GM12878 (cell line): ENCODE data around the gene USB1. TPM values are rescaled to one million over a fixed set of nuclear protein-coding genes. Genes with fewer than 3 reads are reported as not detected.

Experiments used
- ATAC-seq: fragments of 200-7000 bp; cut with Tn5 transposase; 3 replicates; pipeline ENCODE4 v1.9.1; 2020; ENCODE audit warnings: mild to moderate bottlenecking, moderate library complexity
- BruUV-seq: library from RNA; stranded (reverse); fragments of 400-500 nt; replicated peaks from 2 replicates; lab custom pipeline; 2021; lab: Mats Ljungman, UMichigan
- CTCF ChIA-PET: fragments of 300-600 bp; sonication (Branson Sonifier 250); formaldehyde crosslinking; extraction: SDS; loops from one replicate; lab custom pipeline; 2021; ENCODE audit warnings: inconsistent platforms; lab: Yijun Ruan, JAX
- POLR2A ChIA-PET: fragments of 350-600 bp; formaldehyde crosslinking; extraction: SDS; loops from one replicate; lab custom pipeline; 2021; ENCODE audit warnings: inconsistent platforms; lab: Charles Lee
- RAD21 ChIA-PET: fragments of 300-600 bp; sonication (Branson Sonifier 250); formaldehyde crosslinking; loops from one replicate; lab custom pipeline; 2023; ENCODE audit warnings: antibody characterized with exemption; ENCODE audit not compliant: unreplicated experiment; lab: Charles Lee
- SMC1A ChIA-PET: fragments of 300-600 bp; sonication (Branson Sonifier 250); formaldehyde crosslinking; loops from one replicate; lab custom pipeline; 2023; ENCODE audit not compliant: unreplicated experiment, uncharacterized antibody; lab: Charles Lee
- DNase-seq: peaks from one replicate; pipeline ENCODE4 v3.0.0-alpha.2; 2011; ENCODE audit warnings: low read depth, low spot score
- FAIRE-seq: peaks from 3 replicates; lab custom pipeline; 2011; peaks lifted over from hg19 to GRCh38; lab: Jason Lieb, UNC
- H2AFZ ChIP-seq: 2 replicates; pipeline ENCODE4 v1.6.0; 2011; ENCODE audit warnings: low read depth, low read length, control low read depth; ENCODE audit not compliant: control insufficient read depth
- H3K27ac ChIP-seq: 2 replicates; pipeline ENCODE4 v1.5.1; 2011; ENCODE audit warnings: control low read depth; ENCODE audit not compliant: control insufficient read depth, insufficient read depth
- H3K27me3 ChIP-seq, 2 experiments: replicated peaks in 1 of 2; 2 replicates each; pipeline versions ENCODE4 v1.6.0 to v1.6.1; 2011; ENCODE audit warnings: low read length in 1 of 2; ENCODE audit not compliant: control insufficient read depth in 2 of 2, insufficient read depth in 2 of 2
- H3K36me3 ChIP-seq, 2 experiments: 2 replicates each; pipeline ENCODE4 v1.5.1; 2011; ENCODE audit warnings: low read length in 1 of 2; ENCODE audit not compliant: control insufficient read depth in 2 of 2, insufficient read depth in 2 of 2
- H3K4me1 ChIP-seq: 2 replicates; pipeline ENCODE4 v1.6.1; 2011; ENCODE audit warnings: mild to moderate bottlenecking, low read length, moderate library complexity, mixed read lengths; ENCODE audit not compliant: control insufficient read depth, insufficient read depth
- H3K4me2 ChIP-seq: 2 replicates; pipeline ENCODE4 v1.6.0; 2011; ENCODE audit warnings: control low read depth; ENCODE audit not compliant: control insufficient read depth, insufficient read depth
- H3K4me3 ChIP-seq: fragments of 200-600 bp; sonication (generic); 2 replicates; pipeline ENCODE4 v1.5.1; 2016
- H3K79me2 ChIP-seq: 2 replicates; pipeline ENCODE4 v1.6.0; 2011; ENCODE audit warnings: low read length; ENCODE audit not compliant: control insufficient read depth, insufficient read depth
- H3K9ac ChIP-seq: 2 replicates; pipeline ENCODE4 v1.8.0; 2011; ENCODE audit warnings: low read length, control low read depth, mixed read lengths; ENCODE audit not compliant: control insufficient read depth, insufficient read depth
- H3K9me3 ChIP-seq: replicated peaks from 3 replicates; pipeline ENCODE4 v1.5.1; 2011; ENCODE audit warnings: mild to moderate bottlenecking, low read length; ENCODE audit not compliant: control insufficient read depth, insufficient read depth
- H4K20me1 ChIP-seq: 2 replicates; pipeline ENCODE4 v1.6.0; 2011; ENCODE audit not compliant: control insufficient read depth, insufficient read depth
- ATF2 ChIP-seq: IDR thresholded peaks from 2 replicates; pipeline ENCODE4 v1.6.1; 2012; ENCODE audit warnings: low read length, inconsistent platforms
- BACH1 ChIP-seq: fragments of 450-650 bp; IDR thresholded peaks from 2 replicates; pipeline ENCODE4 v1.6.1; 2017; ENCODE audit warnings: mild to moderate bottlenecking, borderline replicate concordance
- BCL3 ChIP-seq: IDR thresholded peaks from 2 replicates; pipeline ENCODE4 v1.6.1; 2011; ENCODE audit warnings: borderline replicate concordance, low read depth, mild to moderate bottlenecking, moderate library complexity, low read length; ENCODE audit not compliant: insufficient read depth, poor library complexity, severe bottlenecking
- BHLHE40 ChIP-seq, 2 experiments: fragments of 450-650 bp in 1 of 2; IDR thresholded peaks; 2 replicates each; pipeline ENCODE4 v1.6.1; 2011 to 2017; ENCODE audit warnings: low read depth in 2 of 2, borderline replicate concordance in 1 of 2, improper control_type of control experiment in 1 of 2, low read length in 1 of 2, mild to moderate bottlenecking in 1 of 2
- MEF2A ChIP-seq: IDR thresholded peaks from 2 replicates; pipeline ENCODE4 v1.6.1; 2011; ENCODE audit warnings: low read depth, mild to moderate bottlenecking, low read length, moderate library complexity; ENCODE audit not compliant: insufficient read depth
- MYB ChIP-seq: fragments of 150-350 bp; IDR thresholded peaks from 2 replicates; pipeline ENCODE4 v1.6.1; 2014; ENCODE audit warnings: mild to moderate bottlenecking, low read depth, low read length, borderline replicate concordance
- NFYA ChIP-seq: IDR thresholded peaks from 2 replicates; pipeline ENCODE4 v1.6.1; 2011; ENCODE audit warnings: low read depth, mild to moderate bottlenecking, low read length, improper control_type of control experiment, borderline replicate concordance
- PAX5 ChIP-seq: IDR thresholded peaks from 2 replicates; pipeline ENCODE4 v1.6.1; 2011; ENCODE audit warnings: low read depth, low read length, borderline replicate concordance
- YY1 ChIP-seq: IDR thresholded peaks from 2 replicates; pipeline ENCODE4 v1.6.1; 2011; ENCODE audit warnings: low read depth, mild to moderate bottlenecking, low read length
- ZBTB4 ChIP-seq: fragments of 450-650 bp; formaldehyde crosslinking; IDR thresholded peaks from 2 replicates; pipeline ENCODE4 v1.4.0; 2022; ENCODE audit warnings: mild to moderate bottlenecking, moderate library complexity
- WGBS: methylation state at CpG from one replicate; pipeline ENCODE4 v1.1.6; 2016; ENCODE audit warnings: low lambda C conversion rate; ENCODE audit not compliant: insufficient replicate concordance, insufficient coverage; ENCODE audit errors: missing lambda C conversion rate; 5-methylcytosine and 5-hydroxymethylcytosine counted together
- in situ Hi-C: fragments of 300-500 bp; cut with MboI; formaldehyde crosslinking; loops from 9 replicates; pipeline ENCODE4 v1.14.3; 2018; ENCODE audit warnings: mixed read lengths
- intact Hi-C: fragments of 100-400 bp; cut with micrococcal nuclease; formaldehyde crosslinking; loops from one replicate; pipeline ENCODE4 v1.14.2; 2022; ENCODE audit not compliant: unreplicated experiment
- polyA plus RNA-seq, 11 experiments: library from polyadenylated mRNA; depleted of rRNA in 4 of 11; unstranded in 6 of 11; stranded (reverse) in 5 of 11; fragments of >200 nt; fragmentation: Nextera tagmentation in 4 of 11; fragmentation: Illumina TruSeq in 1 of 11; extraction: Ambion mirVana in 4 of 11; extraction: Trizol in 1 of 11; gene quantifications; 1 replicate in 1 of 11; 2 replicates in 10 of 11; pipeline versions ENCODE4 v1.2.1 to v1.2.3, GENCODE V29; 2011 to 2016; ENCODE audit warnings: inconsistent platforms in 2 of 11, missing spikeins in 2 of 11, low read depth in 1 of 11
- total RNA-seq, 4 experiments: library from RNA; depleted of rRNA in 3 of 4; stranded (reverse); fragments of >200 nt in 3 of 4; fragmentation: Illumina TruSeq in 1 of 4; extraction: Trizol in 1 of 4; gene quantifications; 2 replicates each; pipeline versions ENCODE4 v1.2.1 to v1.2.3, GENCODE V29; 2013 to 2021

Gene USB1
- total and polyA plus RNA-seq, 10 of the 15 experiments (the other 5 are each of a cell fraction or from before 2014, with no cell fraction given), result 7.9 to 72.2 (median 41.6) TPM

- intact Hi-C loops, result no loop called here
Observed at GRCh38 chr16:58057784-58058183, 56.6 kb downstream of the USB1 start.

More at GRCh38 chr16:58057784-58058183, 56.6 kb downstream of the USB1 start:
- no peak overlapping the region for H3K9ac ChIP-seq
- no peaks in the 10 kb centered on the region for H3K9me3 ChIP-seq
- ChIA-PET SMC1A (interaction anchor here (0.6 to 1.7 kb wide), 2 partner anchors 52 to 55 kb away, joined by 3 to 4 read pairs; no protein-coding TSS in a partner anchor), CTCF (interaction anchor here (0.8 to 2.0 kb wide), 3 partner anchors 35 to 64 kb away, joined by 3 to 5 read pairs (median 3); no protein-coding TSS in a partner anchor), RAD21 (no interaction called here), POLR2A (no interaction called here)
- no peak for FAIRE-seq
- H4K20me1 ChIP-seq, result no peaks in the 10 kb centered on the region
- no peaks in the 10 kb centered on the region for H3K79me2 ChIP-seq
- H3K4me3 ChIP-seq, result no peak overlapping the region
- no peak overlapping the region for H2AFZ ChIP-seq
- H3K4me2 ChIP-seq, result no peak overlapping the region
- no peak for TF ChIP-seq PAX5
- no peak for TF ChIP-seq MYB
- no peak for TF ChIP-seq BHLHE40 (IDR thresholded peaks at IDR 0.05; ENCODE audit: borderline replicate concordance in 1 of 2, low read depth in 2 of 2, low read length in 1 of 2)
- no peak for TF ChIP-seq MEF2A
- TF ChIP-seq ZBTB4, result no peak
- TF ChIP-seq YY1, result no peak
- TF ChIP-seq BACH1, result no peak
- TF ChIP-seq ATF2, result no peak
- TF ChIP-seq BCL3, result no peak
- TF ChIP-seq NFYA, result no peak
- H3K27me3 ChIP-seq, result peaks cover 0 to 2% of the 10 kb centered on the region in 2 experiments; a peak in 1 of 4 replicates
- ATAC-seq, result no peak
- no peak overlapping the region for H3K27ac ChIP-seq
- H3K36me3 ChIP-seq, result no peaks in the 10 kb centered on the region
- H3K4me1 ChIP-seq, result no peaks in the 10 kb centered on the region
- no TSS peak for BruUV-seq
- WGBS, result 3% methylated on average over 3 of the region's 3 CpGs
- in situ Hi-C loops, result no loop called here
- no peak for DNase-seq
